ENCODE results near the gene MPLKIP.

DNA sequence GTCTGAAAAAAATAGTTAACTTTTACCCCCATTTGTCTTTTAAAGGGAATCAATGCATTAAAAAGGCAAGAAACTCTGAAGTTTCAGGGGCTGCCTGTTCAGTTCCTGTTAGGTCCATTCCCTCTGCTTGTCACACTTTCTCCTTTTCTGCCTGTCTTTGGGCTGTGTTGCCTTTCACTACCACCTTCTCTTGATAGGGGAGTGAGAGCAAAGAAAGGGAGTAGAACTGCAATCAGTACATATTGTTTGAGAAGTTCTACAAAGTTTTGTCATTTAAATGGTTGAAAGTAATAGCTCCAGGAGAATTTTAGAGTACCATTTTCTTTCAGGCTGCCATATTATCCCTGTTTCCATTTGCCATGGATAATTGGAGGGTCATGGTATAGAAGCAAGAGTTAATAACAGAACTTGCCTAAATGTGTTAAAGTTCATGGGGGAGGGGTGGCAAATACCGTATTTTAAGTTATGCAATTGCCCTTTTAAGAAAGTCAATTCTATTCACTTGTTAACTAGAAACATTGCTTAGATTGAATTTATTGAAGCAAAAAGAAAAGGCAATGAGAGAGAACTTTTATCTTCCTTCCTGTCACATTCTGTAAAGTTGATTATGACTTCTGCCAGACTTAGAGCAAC lies 38.6 kb downstream of the MPLKIP start:
- TF ChIP-seq, protein P1, sequence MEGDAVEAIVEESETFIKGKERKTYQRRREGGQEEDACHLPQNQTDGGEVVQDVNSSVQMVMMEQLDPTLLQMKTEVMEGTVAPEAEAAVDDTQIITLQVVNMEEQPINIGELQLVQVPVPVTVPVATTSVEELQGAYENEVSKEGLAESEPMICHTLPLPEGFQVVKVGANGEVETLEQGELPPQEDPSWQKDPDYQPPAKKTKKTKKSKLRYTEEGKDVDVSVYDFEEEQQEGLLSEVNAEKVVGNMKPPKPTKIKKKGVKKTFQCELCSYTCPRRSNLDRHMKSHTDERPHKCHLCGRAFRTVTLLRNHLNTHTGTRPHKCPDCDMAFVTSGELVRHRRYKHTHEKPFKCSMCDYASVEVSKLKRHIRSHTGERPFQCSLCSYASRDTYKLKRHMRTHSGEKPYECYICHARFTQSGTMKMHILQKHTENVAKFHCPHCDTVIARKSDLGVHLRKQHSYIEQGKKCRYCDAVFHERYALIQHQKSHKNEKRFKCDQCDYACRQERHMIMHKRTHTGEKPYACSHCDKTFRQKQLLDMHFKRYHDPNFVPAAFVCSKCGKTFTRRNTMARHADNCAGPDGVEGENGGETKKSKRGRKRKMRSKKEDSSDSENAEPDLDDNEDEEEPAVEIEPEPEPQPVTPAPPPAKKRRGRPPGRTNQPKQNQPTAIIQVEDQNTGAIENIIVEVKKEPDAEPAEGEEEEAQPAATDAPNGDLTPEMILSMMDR (IDR thresholded peaks at IDR 0.05) = no peak
- TF ChIP-seq POLR2AphosphoS5 (IDR thresholded peaks at IDR 0.05) (no peak), POLR2A (IDR thresholded peaks at IDR 0.05) (no peak)

Data from stomach (tissue), 4 donors.